ENCODE data around the gene GRM8.
"Not testable (repeated sequence)": the region's sequence is repeated elsewhere in the genome, so short reads cannot be mapped to it uniquely, and the experiment has no call there.

Gene GRM8

DNA sequence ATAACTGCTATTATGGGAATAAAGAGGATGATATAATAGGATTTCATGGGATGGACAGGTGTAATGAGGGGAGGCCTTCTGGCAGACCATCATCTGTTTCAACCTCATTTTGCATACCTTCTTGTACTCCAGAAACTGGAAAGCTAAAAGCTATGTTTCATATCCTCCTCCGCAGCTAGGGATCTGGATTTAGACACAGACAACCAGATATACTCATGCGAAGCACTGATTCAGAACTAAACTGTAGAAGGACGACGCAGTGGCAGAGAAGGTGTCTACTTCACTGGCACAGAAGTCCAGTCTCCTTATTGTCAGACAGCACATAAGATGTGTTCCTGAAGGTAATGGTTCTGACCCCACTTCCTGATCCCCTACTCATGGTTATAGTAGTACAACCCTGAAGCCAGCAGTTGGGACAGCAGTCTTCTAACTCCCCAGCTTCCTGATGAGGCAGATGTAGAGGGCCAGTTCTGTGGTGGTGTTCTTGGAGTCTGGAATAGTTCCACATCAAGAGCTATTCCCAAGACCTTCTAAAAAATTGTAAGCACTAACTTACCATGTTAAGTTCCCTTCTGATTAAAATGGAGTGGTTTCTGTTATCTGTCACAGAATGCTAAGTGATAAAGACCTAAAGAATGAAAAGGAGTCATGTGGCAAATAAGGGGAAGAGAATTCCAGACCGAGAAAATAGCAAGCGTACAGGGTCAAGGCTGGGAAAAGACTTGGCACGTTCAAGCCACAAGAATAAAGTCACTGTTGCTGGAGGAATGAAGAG lies 550.3 kb downstream of the GRM8 start:
- DNase-seq = no peak

GRCh38 chr7:126700807-126701604 lies 551.7 kb downstream of the GRM8 start:
- DNase-seq = peak; percentile 89

DNA sequence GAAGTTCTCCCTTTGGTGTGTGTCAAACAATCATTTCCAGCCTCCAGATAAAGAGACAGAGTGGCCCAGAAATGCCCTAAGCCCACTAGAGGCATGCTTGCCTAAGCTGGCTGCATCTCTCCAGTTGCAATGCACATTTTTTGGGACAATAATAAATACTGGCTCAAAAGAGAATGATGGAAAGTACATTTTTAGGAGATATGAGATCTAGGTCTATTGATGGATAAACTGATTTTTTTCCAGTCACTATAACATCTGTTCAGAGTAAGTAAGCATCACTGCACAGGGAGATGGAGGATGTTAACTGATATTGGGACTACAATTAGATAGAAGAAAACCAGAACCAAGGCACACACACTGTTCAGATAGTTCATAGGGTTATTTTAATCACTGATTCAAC lies 553.0 kb downstream of the GRM8 start:
- DNase-seq = no peak

GRCh38 chr7:126698909-126699308 lies 553.8 kb downstream of the GRM8 start:
- peak; percentile 31 for DNase-seq

DNA sequence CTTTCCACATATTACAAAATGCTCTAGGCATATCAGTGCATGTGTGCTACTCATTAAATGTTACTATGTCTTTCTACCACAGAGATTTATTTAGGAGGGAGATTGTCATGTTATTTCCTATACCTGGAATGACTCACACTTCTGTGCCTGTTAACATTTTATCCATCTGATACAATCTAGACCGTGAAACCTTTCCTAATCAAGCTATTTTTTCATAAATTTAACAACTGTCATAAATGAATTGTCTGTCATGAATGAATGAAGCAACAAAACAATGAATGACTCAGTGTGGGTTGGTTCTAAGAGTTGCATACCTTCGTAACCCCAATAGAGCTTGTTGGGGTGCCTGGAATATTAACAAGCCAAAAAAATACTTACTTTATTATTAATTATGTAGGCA lies 554.3 kb downstream of the GRM8 start:
- no peak for DNase-seq

DNA sequence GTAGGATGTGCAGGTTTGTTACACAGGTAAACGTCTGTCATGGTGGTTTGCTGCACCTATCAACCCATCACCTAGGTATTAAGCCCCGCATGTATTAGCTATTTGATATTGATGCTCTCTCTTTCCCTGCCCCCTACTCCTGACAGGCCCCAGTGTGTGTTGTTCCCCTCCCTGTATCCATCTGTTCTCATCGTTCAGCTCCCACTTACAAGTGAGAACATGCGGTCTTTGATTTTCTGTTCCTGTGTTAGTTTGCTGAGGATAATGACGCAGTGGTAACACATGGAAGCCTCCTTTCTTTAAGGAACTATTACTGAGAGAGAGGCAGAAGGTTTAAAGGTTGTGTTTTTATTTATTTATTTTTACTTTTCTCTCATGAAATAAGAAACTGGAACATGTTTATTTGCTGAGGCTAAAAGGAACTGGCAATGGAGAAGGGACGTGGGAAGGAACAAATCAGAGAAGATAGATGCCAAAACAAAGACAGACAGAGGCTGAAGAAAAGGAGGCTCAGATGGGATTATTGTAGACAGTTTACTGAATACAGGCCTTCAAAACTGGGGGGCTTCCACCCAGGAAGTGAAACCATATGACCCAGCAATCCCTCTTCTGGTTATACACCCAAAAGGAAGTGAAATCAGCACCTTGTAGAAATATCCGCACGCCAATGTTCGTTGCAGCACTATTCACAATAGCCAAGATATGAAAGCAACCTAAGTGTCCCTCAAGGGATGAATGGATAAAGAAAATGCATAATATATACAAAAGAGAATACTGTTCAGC lies 556.3 kb downstream of the GRM8 start:
- DNase-seq = no peak

- no peak for DNase-seq
Measured at GRCh38 chr7:126690848-126691751, 561.6 kb downstream of the GRM8 start.

GRCh38 chr7:126690104-126690503 lies 562.6 kb downstream of the GRM8 start:
- no peak for DNase-seq

GRCh38 chr7:126689037-126689436 lies 563.7 kb downstream of the GRM8 start:
- no peak for DNase-seq

- DNase-seq = no peak
Measured at GRCh38 chr7:126686474-126686873, 566.3 kb downstream of the GRM8 start.

GRCh38 chr7:126685596-126685995 lies 567.1 kb downstream of the GRM8 start:
- no peak for DNase-seq

- no peak for DNase-seq
Measured at GRCh38 chr7:126685018-126685573, 567.6 kb downstream of the GRM8 start.

- no peak for DNase-seq
Measured at GRCh38 chr7:126682176-126682575, 570.6 kb downstream of the GRM8 start.

GRCh38 chr7:126668762-126669161 lies 584.0 kb downstream of the GRM8 start:
- DNase-seq = not testable (repeated sequence)

GRCh38 chr7:126668367-126668752 lies 584.4 kb downstream of the GRM8 start:
- DNase-seq = no peak

GRCh38 chr7:126667742-126668366 lies 584.9 kb downstream of the GRM8 start:
- DNase-seq = no peak

DNA sequence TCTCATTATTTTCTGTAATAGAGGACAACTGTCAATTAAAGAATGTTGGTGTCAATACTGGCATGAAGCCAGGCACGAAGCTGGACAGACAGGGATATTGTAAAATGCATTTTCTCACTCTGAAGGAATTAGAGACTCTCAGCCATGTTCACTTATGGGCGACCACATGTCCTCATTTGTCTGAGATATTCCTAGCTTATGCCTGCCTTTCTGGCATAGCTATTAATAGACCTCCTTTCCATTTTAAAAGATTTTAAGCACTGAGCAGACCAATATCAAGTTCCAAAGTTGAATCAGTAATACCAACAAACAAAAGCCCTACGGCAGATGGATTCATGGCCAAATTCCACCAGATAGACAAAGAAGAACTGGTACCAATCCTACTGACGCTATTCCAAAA lies 589.9 kb downstream of the GRM8 start:
- DNase-seq = no peak

GRCh38 chr7:126659124-126659523 lies 593.6 kb downstream of the GRM8 start:
- DNase-seq = no peak

DNA sequence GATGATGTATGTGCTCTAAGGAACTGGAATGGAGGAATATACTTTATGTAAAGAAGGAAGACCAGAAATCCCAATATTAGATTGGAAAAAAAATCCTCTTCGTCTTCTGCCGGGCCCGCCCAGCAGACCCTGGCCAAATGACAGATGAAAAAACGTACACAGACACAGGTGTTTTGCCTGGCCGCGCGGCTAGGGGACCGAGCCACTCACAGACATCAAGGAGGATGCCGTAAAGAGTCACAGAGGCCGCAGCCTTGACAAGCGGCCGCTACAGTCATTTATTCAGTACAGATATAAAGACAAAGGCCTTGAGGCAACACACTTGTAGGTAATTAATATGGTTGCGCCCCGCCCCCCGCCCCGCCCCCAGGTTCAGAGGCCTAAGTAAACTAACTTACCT lies 594.1 kb downstream of the GRM8 start:
- DNase-seq = no peak

GRCh38 chr7:126657599-126658358 lies 595.0 kb downstream of the GRM8 start:
- no peak for DNase-seq

DNA sequence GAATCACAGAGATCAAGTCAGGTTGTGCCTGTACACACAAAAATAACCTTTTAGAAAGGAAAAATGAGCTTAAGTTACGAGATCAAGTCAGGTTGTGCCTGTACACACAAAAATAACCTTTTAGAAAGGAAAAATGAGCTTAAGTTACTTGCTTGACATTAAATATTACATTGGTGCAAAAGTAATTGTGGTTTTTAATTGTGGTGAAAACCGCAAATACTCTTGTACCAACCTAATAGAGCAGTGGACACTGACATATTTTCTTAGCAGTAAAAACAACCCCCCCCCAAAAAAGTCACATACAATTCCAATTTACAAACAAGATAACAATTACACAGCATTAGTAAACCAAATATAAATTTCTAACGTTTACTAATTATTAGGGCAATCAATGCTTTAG lies 595.6 kb downstream of the GRM8 start:
- no peak for DNase-seq

Data from hematopoietic multipotent progenitor cell treated with erythropoietin and hydrocortisone succinate and interleukin-3 and kit ligand, for 6 days (in vitro differentiated cells).